ENCODE results near the gene VWDE.
"Not testable (repeated sequence)": the region's sequence is repeated elsewhere in the genome, so short reads cannot be mapped to it uniquely, and the experiment has no call there.

Gene VWDE

GRCh38 chr7:12401538-12402364, 1.9 kb downstream of the VWDE start:
- no peak for DNase-seq

GRCh38 chr7:12398186-12398585, 5.5 kb downstream of the VWDE start:
- DNase-seq, result no peak

DNA sequence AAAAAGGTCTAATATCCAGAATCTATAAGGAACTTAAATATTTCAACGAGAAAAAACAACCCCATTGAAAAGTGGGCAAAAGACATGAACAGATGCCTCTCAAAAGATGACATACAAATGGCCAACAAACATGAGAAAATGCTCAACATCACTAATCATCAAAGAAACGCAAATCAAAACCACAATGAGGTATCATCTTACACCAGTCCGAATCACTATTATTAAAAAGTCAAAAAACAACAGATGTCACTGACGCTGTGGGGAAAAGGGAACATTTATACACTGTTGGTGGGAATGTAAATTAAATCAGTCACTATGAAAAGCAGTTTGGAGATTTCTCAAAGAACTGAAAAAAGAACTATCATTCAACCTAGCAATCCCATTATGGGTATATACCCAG, 6.0 kb downstream of the VWDE start:
- DNase-seq, result no peak

GRCh38 chr7:12396670-12397069, 7.0 kb downstream of the VWDE start:
- not testable (repeated sequence) for DNase-seq

- DNase-seq, result no peak
Measured at GRCh38 chr7:12391922-12392615, 11.6 kb downstream of the VWDE start.

- DNase-seq, result peak; percentile 70
Measured at GRCh38 chr7:12389089-12389700, 14.5 kb downstream of the VWDE start.

GRCh38 chr7:12386313-12386740, 17.3 kb downstream of the VWDE start:
- DNase-seq, result peak; percentile 28

- no peak for DNase-seq
Measured at GRCh38 chr7:12385364-12385786, 18.3 kb downstream of the VWDE start.

DNA sequence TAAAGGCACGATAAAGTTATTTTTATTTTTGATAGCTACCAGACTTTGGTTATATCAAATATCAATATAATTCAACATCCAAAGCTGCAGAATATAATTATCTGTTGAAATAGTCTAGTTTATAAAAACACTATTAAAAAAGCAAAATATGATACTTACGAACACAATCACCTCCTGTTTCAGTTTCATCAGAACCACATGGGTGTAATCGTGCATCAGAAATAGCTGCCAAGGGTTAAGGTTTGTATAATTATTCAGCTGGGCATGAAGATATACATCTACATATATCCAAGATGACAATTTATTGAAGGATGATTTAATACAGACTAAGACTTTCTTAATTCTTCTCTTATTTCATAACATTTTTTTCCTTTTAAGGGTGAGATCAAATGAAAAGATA, 20.3 kb downstream of the VWDE start:
- no peak for DNase-seq

GRCh38 chr7:12378389-12378788, 25.3 kb downstream of the VWDE start:
- DNase-seq, result no peak

DNA sequence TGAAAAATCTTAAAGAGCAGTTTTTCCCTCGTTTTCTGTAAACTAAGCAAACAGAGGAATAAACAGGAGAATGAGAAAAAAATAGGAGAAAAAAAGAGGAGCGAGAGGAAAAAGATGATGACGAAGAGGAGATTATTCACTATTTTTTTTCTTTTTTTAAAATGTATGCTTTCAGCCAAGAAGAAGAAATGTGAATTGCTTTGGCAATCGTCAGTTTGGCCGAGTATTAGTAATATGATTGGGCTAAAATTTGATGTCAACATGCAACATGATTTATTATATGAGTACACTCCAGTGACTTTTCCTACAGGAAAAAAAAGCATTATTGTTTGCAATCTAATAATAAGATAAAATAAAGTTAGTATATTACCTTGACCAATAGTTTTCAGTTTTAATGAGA, 26.3 kb downstream of the VWDE start:
- DNase-seq, result no peak

DNA sequence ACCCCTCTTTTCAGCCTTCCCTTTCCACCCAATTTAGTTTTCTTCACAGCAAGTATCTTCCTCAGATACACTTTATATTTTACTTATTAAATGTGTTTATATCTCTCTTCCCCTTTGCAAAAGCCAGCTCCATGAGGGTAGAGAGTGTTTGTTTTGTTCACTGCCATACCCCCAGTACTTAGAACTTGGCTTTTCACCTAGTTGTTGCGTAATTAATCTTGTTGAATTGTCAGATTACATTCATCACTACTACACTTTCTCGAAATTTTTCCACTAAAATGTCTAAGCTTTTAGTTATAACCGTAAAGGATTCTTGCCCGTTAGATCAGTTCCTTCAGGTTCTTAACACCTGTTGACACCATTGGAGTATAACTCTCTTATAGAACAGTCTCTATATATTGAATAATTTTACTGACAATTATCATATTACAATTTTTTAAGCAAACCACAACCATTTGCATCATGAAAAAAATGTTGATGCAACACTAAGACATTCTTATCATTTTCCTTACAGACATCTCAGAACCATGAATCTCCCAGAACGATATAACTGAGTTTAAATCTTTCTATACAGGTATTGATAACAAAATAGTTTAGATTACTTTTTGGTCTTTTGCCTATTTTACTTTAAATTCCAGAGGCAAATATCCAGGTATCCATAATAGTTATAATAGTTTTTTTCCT, 29.9 kb downstream of the VWDE start:
- DNase-seq, result no peak

GRCh38 chr7:12370249-12370648, 33.4 kb downstream of the VWDE start:
- DNase-seq, result no peak

DNA sequence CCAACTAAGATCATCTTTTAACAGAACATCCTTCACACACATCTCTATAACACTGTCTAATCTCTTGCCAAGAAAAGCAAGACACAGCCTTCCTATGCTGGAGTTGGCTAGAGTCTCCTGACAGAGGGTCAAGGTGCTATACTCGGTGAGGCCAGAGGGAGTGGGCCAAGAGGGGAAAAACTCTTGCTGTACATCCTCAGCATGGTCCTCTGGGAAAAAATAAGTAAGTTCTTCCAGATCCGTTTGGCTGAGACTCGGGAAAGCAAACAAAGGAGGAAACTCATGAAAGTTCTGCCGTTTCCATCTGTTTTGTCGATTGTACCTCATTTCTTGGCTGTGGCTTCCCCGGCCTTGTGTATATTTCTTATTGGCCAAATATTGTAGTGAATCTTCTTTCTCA, 33.9 kb downstream of the VWDE start:
- no peak for DNase-seq

DNA sequence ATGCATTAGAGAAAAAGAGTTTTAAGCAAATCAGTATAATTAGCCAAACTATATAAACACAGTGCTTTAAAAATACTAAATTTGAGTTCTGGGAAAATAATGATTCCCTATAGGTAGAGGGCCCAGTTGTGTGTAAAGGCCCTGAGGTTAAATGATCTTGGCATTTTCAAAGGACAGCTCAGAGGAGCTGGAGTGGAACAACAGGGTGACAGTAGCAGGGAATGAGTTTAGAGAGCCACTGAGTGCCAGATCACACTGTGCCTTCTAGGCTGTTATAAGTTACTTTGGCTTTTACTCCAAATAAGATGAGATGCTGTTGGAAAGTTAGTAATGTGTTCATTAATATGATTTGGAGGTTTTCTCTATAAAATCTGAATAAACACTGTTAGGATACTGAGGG, 34.6 kb downstream of the VWDE start:
- no peak for DNase-seq

- DNase-seq, result no peak
Measured at GRCh38 chr7:12360948-12361347, 42.7 kb downstream of the VWDE start.

- no peak for DNase-seq
Measured at GRCh38 chr7:12358694-12359093, 45.0 kb downstream of the VWDE start.

DNA sequence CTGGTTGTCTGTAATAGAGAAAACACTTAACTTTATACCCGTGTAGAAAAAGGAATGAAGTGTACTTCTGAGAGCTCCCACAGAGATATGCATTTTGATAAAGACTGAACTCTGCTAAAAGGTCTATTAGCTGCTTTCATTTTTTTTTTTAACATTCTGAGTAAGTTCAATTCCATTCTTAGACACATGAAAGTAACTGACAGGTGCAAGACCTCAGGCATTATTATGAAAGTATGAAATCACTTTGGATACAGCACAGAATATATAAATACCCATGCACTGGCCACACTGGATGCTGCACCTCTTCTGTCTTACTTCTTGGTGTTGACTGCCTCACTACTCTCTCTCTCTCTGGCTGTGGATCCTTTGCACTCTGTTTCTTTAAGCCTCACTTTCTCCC, 46.2 kb downstream of the VWDE start:
- DNase-seq, result no peak

- DNase-seq, result no peak
Measured at GRCh38 chr7:12351843-12352242, 51.8 kb downstream of the VWDE start.

DNA sequence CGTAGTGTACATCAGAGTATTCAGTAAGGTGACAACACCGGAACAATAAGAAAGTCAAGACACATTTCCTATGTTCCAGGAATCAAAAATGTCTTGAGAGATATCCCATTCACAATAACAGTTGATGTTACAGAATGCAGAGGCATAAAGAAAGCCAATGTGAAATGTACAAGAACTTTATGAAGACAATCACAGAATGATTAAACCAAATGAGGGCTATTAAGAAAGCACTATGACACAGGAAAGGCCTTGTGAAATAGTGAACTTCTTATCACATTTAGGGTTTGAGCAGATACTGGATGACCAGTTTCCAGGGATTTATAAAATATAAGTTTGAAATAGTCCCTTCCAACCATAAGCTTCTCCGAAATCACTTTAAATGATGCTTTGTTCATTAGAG, 52.7 kb downstream of the VWDE start:
- DNase-seq, result no peak

DNA sequence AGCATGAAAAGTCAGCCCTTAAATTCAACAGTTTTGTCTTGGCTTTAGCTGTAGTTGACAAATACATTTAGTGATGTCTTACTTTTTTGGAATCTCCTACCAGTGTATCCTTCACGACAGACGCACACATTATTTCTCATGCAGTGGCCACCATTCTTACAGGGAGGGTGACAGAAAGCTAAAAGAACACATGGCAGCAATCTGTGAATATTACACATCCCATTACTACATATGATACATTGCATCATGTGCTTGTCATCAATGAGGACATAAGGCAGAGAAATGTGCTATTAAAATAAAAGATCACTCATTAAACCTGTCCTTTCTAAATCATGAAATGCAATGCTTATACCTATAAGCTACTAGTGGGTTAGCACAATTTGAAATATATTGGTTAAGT, 66.6 kb downstream of the VWDE start:
- DNase-seq, result no peak

GRCh38 chr7:12328888-12329770, 74.5 kb downstream of the VWDE start:
- DNase-seq, result no peak

Measured in NCI-H1694 treated with DMSO at 0.1 percent for 48 hours (cell line).